Liver (tissue), 9 donors: Measurements from ENCODE around the gene LRRC7. TPM values are rescaled to one million over a fixed set of nuclear protein-coding genes. Genes with fewer than 3 reads are reported as not detected.

ENCODE experiments used
- DNase-seq: peaks from one replicate; pipeline ENCODE4 v3.0.0-alpha.2; 2017; ENCODE audit warnings: low spot score
- H3K27ac ChIP-seq, 2 donors: one replicate each; pipeline ENCODE4 v1.7.0; 2013; ENCODE audit warnings: inconsistent platforms in 2 of 2, low read length in 2 of 2, control low read depth in 1 of 2, low read depth in 1 of 2, mild to moderate bottlenecking in 1 of 2
- H3K27me3 ChIP-seq, 4 donors: one replicate each; pipeline versions ENCODE4 v1.6.1 to v1.7.0; 2013; ENCODE audit warnings: low read length in 3 of 4, inconsistent platforms in 1 of 4, mild to moderate bottlenecking in 1 of 4, moderate library complexity in 1 of 4; ENCODE audit not compliant: control insufficient read depth in 4 of 4, insufficient read depth in 4 of 4
- H3K36me3 ChIP-seq, 4 donors: one replicate each; pipeline versions ENCODE4 v1.6.1 to v1.7.0; 2013; ENCODE audit warnings: low read length in 3 of 4, mild to moderate bottlenecking in 3 of 4, low read depth in 1 of 4, moderate library complexity in 1 of 4; ENCODE audit not compliant: control insufficient read depth in 4 of 4, insufficient read depth in 3 of 4
- H3K4me1 ChIP-seq, 4 donors: one replicate each; pipeline versions ENCODE4 v1.6.1 to v1.7.0; 2013; ENCODE audit warnings: low read length in 3 of 4, mild to moderate bottlenecking in 3 of 4, moderate library complexity in 1 of 4; ENCODE audit not compliant: control insufficient read depth in 4 of 4, insufficient read depth in 4 of 4
- H3K4me3 ChIP-seq, 3 donors: one replicate each; pipeline versions ENCODE4 v1.6.1 to v1.7.0; 2013; ENCODE audit warnings: low read length in 3 of 3, control low read depth in 1 of 3, low read depth in 1 of 3, mild to moderate bottlenecking in 1 of 3
- H3K9ac ChIP-seq, 2 donors: one replicate each; pipeline ENCODE4 v1.7.0; 2013; ENCODE audit warnings: low read length in 2 of 2, mild to moderate bottlenecking in 2 of 2, moderate library complexity in 2 of 2, control low read depth in 1 of 2, low read depth in 1 of 2
- H3K9me3 ChIP-seq, 4 donors: one replicate each; pipeline versions ENCODE4 v1.6.1 to v1.7.0; 2013; ENCODE audit warnings: low read length in 3 of 4; ENCODE audit not compliant: control insufficient read depth in 4 of 4
- EGR1 ChIP-seq, 2 donors: IDR thresholded peaks; 2 replicates each; pipeline ENCODE4 v1.6.1; 2016 to 2018; ENCODE audit warnings: antibody characterized with exemption in 2 of 2, low read depth in 2 of 2
- FOXA2 ChIP-seq: IDR thresholded peaks from 2 replicates; pipeline ENCODE4 v1.6.1; 2016; ENCODE audit warnings: antibody characterized with exemption
- GABPA ChIP-seq, 2 donors: IDR thresholded peaks in 1 of 2; conservative IDR thresholded peaks in 1 of 2; 2 replicates each; pipeline ENCODE4 v1.6.1; 2016; ENCODE audit warnings: antibody characterized with exemption in 2 of 2, mild to moderate bottlenecking in 1 of 2, moderate library complexity in 1 of 2
- NR2F2 ChIP-seq: IDR thresholded peaks from 2 replicates; pipeline ENCODE4 v1.6.1; 2016; ENCODE audit warnings: antibody characterized with exemption
- RAD21 ChIP-seq, 2 donors: IDR thresholded peaks; 2 replicates each; pipeline ENCODE4 v1.6.1; 2016; ENCODE audit warnings: antibody characterized with exemption in 2 of 2, mild to moderate bottlenecking in 2 of 2
- RXRA ChIP-seq, 2 donors: IDR thresholded peaks; 2 replicates each; pipeline ENCODE4 v1.6.1; 2017 to 2018; ENCODE audit warnings: antibody characterized with exemption in 2 of 2, mild to moderate bottlenecking in 1 of 2
- SP1 ChIP-seq: IDR thresholded peaks from 2 replicates; pipeline ENCODE4 v1.6.1; 2018; ENCODE audit warnings: antibody characterized with exemption, mild to moderate bottlenecking
- TAF1 ChIP-seq: conservative IDR thresholded peaks from 2 replicates; pipeline ENCODE4 v1.6.1; 2016; ENCODE audit warnings: antibody characterized with exemption, mild to moderate bottlenecking
- YY1 ChIP-seq: IDR thresholded peaks from 2 replicates; pipeline ENCODE4 v1.6.1; 2016; ENCODE audit warnings: antibody characterized with exemption, mild to moderate bottlenecking
- WGBS: extraction: QIAGEN DNeasy Blood & Tissue Kit; methylation state at CpG from one replicate; pipeline ENCODE4 v1.1.7; 2013; 5-methylcytosine and 5-hydroxymethylcytosine counted together
- polyA plus RNA-seq, 2 donors: library from polyadenylated mRNA; stranded (reverse) in 1 of 2; unstranded in 1 of 2; fragments of 200-250 nt in 1 of 2; fragments of >200 nt in 1 of 2; fragmentation: Nextera tagmentation in 1 of 2; extraction: Ambion mirVana in 1 of 2; gene quantifications; one replicate each; pipeline versions ENCODE4 v1.2.1 to v1.2.3, GENCODE V29; 2013 to 2015
- total RNA-seq, 2 donors: library from RNA; depleted of rRNA; stranded (reverse); fragments of >200 nt; gene quantifications; one replicate each; pipeline ENCODE4 v1.2.3, GENCODE V29; 2014
- TF ChIP-seq, protein P1 (sequence below): fragments of 150-350 bp; IDR thresholded peaks from 2 replicates; pipeline ENCODE4 v1.5.1; 2017; ENCODE audit warnings: improper control_type of control experiment, low read depth, low read length; ENCODE audit not compliant: missing input control
- TF ChIP-seq, protein P2 (sequence below): IDR thresholded peaks from 2 replicates; pipeline ENCODE4 v1.6.1; 2016; ENCODE audit warnings: antibody characterized with exemption
- TF ChIP-seq, protein P3 (sequence below): IDR thresholded peaks from 2 replicates; pipeline ENCODE4 v1.6.1; 2016; ENCODE audit warnings: antibody characterized with exemption
- donor health status: healthy.
- donor health status: healthy.
- donor health status: healthy.
- donor health status: healthy.
- donor health status: healthy.

Gene LRRC7
- total and polyA plus RNA-seq, 4 donors = 0.08 to 1.1 (median 0.67) TPM

DNA sequence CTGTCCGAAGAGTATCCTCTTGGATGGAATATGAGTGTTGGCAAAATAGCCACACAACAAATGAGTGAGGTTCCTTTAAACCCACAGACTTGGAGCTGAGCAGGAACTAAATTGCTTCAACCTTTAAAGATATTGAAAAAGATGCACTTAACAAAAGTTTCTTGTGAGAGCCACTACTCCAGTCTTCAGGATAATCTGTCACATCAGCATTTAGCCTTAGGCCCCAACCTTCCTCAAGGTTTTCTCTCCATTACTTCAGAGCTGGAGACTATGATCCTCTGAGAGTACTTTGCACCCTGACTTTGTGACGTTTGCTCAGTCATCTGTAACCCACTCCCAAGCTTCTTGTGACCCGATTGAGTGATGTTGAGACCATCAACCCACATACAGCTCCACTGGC, 424.9 kb downstream of the LRRC7 start (continued):
- TF ChIP-seq, protein P1, sequence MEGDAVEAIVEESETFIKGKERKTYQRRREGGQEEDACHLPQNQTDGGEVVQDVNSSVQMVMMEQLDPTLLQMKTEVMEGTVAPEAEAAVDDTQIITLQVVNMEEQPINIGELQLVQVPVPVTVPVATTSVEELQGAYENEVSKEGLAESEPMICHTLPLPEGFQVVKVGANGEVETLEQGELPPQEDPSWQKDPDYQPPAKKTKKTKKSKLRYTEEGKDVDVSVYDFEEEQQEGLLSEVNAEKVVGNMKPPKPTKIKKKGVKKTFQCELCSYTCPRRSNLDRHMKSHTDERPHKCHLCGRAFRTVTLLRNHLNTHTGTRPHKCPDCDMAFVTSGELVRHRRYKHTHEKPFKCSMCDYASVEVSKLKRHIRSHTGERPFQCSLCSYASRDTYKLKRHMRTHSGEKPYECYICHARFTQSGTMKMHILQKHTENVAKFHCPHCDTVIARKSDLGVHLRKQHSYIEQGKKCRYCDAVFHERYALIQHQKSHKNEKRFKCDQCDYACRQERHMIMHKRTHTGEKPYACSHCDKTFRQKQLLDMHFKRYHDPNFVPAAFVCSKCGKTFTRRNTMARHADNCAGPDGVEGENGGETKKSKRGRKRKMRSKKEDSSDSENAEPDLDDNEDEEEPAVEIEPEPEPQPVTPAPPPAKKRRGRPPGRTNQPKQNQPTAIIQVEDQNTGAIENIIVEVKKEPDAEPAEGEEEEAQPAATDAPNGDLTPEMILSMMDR = no peak
- no peak for TF ChIP-seq GABPA (IDR thresholded peaks at IDR 0.05 in 1 of 2, conservative IDR thresholded peaks at IDR 0.05 in 1 of 2)
- no peak for TF ChIP-seq RXRA (IDR thresholded peaks at IDR 0.05)
- TF ChIP-seq SP1 = no peak
- no peak for TF ChIP-seq YY1
- TF ChIP-seq EGR1 (IDR thresholded peaks at IDR 0.05; ENCODE audit: low read depth in 2 of 2) = no peak
- TF ChIP-seq FOXA2 = no peak
- no peak for TF ChIP-seq NR2F2

DNA sequence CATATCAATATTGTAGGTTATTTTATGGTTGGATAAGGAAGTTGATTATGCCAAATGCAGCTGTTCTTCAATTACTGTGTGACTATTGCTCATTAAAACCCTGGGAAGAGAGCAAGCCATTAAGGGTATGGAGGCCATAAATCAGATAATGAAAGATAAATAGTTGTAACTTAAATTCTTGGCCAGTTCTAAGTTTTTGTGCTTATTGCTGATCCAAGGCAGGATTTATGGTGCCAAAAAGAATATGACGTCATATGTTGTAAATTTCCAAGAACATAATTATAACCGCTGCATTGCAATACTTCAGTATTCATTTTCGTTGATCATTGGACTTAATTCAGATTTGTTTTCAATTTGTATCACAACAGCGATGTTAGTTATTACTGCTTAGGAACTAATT, 426.1 kb downstream of the LRRC7 start:
- TF ChIP-seq TAF1 (no peak), FOXA2 (no peak), NR2F2 (no peak), YY1 (no peak), RXRA (IDR thresholded peaks at IDR 0.05) (no peak), RAD21 (IDR thresholded peaks at IDR 0.05) (no peak), SP1 (no peak), EGR1 (IDR thresholded peaks at IDR 0.05; ENCODE audit: low read depth in 2 of 2) (no peak)
- TF ChIP-seq, protein P2, sequence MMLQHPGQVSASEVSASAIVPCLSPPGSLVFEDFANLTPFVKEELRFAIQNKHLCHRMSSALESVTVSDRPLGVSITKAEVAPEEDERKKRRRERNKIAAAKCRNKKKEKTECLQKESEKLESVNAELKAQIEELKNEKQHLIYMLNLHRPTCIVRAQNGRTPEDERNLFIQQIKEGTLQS = no peak
- TF ChIP-seq, protein P3, sequence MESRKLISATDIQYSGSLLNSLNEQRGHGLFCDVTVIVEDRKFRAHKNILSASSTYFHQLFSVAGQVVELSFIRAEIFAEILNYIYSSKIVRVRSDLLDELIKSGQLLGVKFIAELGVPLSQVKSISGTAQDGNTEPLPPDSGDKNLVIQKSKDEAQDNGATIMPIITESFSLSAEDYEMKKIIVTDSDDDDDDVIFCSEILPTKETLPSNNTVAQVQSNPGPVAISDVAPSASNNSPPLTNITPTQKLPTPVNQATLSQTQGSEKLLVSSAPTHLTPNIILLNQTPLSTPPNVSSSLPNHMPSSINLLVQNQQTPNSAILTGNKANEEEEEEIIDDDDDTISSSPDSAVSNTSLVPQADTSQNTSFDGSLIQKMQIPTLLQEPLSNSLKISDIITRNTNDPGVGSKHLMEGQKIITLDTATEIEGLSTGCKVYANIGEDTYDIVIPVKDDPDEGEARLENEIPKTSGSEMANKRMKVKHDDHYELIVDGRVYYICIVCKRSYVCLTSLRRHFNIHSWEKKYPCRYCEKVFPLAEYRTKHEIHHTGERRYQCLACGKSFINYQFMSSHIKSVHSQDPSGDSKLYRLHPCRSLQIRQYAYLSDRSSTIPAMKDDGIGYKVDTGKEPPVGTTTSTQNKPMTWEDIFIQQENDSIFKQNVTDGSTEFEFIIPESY = no peak
- no peaks in the 10 kb centered on the region for H3K9me3 ChIP-seq
- no peaks in the 10 kb centered on the region for H3K27me3 ChIP-seq
- no peak overlapping the region for H3K4me3 ChIP-seq
- H3K36me3 ChIP-seq = no peaks in the 10 kb centered on the region
- no peak for DNase-seq
- H3K27ac ChIP-seq = no peak overlapping the region
- WGBS = 73% methylated on average over 4 of the region's 4 CpGs
- H3K9ac ChIP-seq = no peak overlapping the region
- H3K4me1 ChIP-seq = no peaks in the 10 kb centered on the region

DNA sequence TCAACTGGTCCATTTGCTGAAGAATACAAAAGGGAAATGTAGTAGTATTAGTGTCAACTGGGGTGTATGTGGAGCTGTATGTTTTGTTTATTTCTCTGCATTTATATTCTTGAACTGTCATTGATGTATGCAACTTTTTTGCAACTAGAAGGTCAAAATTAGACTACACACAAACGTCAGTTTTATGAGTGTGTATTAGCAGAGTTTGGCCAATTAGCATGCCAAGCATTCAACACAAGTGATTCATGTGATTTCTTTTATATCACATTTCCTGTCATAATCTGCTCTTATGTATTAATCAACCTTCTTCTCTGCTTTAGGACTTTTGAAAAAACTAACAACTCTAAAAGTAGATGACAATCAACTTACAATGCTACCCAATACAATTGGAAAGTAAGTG, 426.5 kb downstream of the LRRC7 start:
- 36% methylated on average over 1 of the region's 1 CpG for WGBS
- H3K4me3 ChIP-seq = no peak overlapping the region
- H3K27ac ChIP-seq = no peak overlapping the region
- no peak for DNase-seq
- TF ChIP-seq, protein P3 = no peak
- no peak for TF ChIP-seq NR2F2
- no peaks in the 10 kb centered on the region for H3K4me1 ChIP-seq
- H3K27me3 ChIP-seq = no peaks in the 10 kb centered on the region
- no peak overlapping the region for H3K9ac ChIP-seq
- H3K36me3 ChIP-seq = no peaks in the 10 kb centered on the region
- H3K9me3 ChIP-seq = no peaks in the 10 kb centered on the region
